Vagina (tissue), 2 donors: Measurements from ENCODE around the gene CD70. TPM values are rescaled to one million over a fixed set of nuclear protein-coding genes. Genes with fewer than 3 reads are reported as not detected.

Experiments used
- DNase-seq, 2 donors: peaks; one replicate each; pipeline ENCODE4 v3.0.0-alpha.2; 2017; ENCODE audit errors: extremely low spot score in 2 of 2
- H3K27ac ChIP-seq: fragments of 200-600 bp; sonication (generic); one replicate; pipeline ENCODE4 v1.5.1; 2019
- H3K27me3 ChIP-seq: fragments of 200-600 bp; sonication (generic); one replicate; pipeline ENCODE4 v1.5.1; 2019
- H3K36me3 ChIP-seq, 2 donors: fragments of 200-600 bp; sonication (generic); one replicate each; pipeline ENCODE4 v1.5.1; 2017 to 2019
- H3K4me1 ChIP-seq: fragments of 200-600 bp; sonication (generic); one replicate; pipeline ENCODE4 v1.5.1; 2019
- H3K4me3 ChIP-seq, 2 donors: fragments of 200-600 bp; sonication (generic); 1 replicate in 1 of 2; 2 replicates in 1 of 2; pipeline ENCODE4 v1.5.1; 2016 to 2019
- H3K9me3 ChIP-seq: fragments of 200-600 bp; sonication (generic); one replicate; pipeline ENCODE4 v1.5.1; 2019
- POLR2A ChIP-seq, 2 donors: fragments of 450-650 bp; IDR thresholded peaks; one replicate each; pipeline ENCODE4 v1.6.1; 2017; ENCODE audit warnings: antibody characterized with exemption in 2 of 2, mild to moderate bottlenecking in 2 of 2, moderate library complexity in 2 of 2
- POLR2AphosphoS5 ChIP-seq, 2 donors: sonication (generic); formaldehyde crosslinking; IDR thresholded peaks; one replicate each; pipeline ENCODE4 v1.9.0; 2017; ENCODE audit warnings: antibody characterized with exemption in 2 of 2, mild to moderate bottlenecking in 2 of 2, low read depth in 1 of 2; ENCODE audit not compliant: insufficient read depth in 1 of 2
- intact Hi-C: fragments of 100-400 bp; cut with DNase I; formaldehyde crosslinking; loops from one replicate; pipeline ENCODE4 v1.15.1; 2023
- total RNA-seq: library from RNA; depleted of rRNA; stranded (reverse); fragments of >200 nt; gene quantifications from one replicate; pipeline ENCODE4 v1.2.3, GENCODE V29; 2016
- TF ChIP-seq, protein P1 (sequence below), 3 experiments: fragments of 450-650 bp in 2 of 3; fragments of 200-600 bp in 1 of 3; sonication (generic) in 1 of 3; IDR thresholded peaks; one replicate each; pipeline ENCODE4 v1.5.1; 2017 to 2019; ENCODE audit warnings: antibody characterized with exemption in 3 of 3, mild to moderate bottlenecking in 2 of 3, moderate library complexity in 2 of 3

Gene CD70
- total RNA-seq, 1 donor from 2014 or later: not detected

DNA sequence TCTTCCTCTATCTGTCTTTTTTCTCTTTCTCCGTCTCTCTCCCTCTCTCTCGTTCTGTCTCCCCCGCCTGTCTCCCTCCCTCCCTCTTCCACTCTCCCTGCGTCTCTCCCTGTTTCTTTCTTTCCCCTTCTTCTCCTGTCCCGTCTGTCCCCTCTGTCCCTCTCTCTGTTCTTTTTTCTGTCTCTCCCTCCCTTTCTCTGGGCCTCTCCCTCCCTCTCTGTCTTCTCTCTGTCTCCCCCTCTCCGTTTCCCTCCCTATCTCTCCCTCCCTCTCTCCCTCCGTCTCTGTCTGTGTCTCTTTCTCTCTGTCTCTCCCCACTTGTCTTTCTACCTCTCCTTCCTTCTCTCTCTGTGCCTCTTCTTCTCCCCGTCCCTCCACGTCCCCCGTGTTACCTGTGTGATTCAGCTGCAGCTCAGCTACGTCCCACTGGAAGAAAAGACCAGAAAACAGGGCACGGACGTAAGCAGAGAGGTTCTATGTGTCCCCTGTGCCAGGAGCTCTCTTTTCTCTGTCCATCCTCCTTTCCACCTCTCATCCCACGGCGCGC, 1.2 kb downstream of the CD70 start:
- TF ChIP-seq POLR2AphosphoS5 (IDR thresholded peaks at IDR 0.05; ENCODE audit: insufficient read depth in 1 of 2, low read depth in 1 of 2): no peak
- TF ChIP-seq POLR2A (IDR thresholded peaks at IDR 0.05): no peak
- TF ChIP-seq, protein P1, sequence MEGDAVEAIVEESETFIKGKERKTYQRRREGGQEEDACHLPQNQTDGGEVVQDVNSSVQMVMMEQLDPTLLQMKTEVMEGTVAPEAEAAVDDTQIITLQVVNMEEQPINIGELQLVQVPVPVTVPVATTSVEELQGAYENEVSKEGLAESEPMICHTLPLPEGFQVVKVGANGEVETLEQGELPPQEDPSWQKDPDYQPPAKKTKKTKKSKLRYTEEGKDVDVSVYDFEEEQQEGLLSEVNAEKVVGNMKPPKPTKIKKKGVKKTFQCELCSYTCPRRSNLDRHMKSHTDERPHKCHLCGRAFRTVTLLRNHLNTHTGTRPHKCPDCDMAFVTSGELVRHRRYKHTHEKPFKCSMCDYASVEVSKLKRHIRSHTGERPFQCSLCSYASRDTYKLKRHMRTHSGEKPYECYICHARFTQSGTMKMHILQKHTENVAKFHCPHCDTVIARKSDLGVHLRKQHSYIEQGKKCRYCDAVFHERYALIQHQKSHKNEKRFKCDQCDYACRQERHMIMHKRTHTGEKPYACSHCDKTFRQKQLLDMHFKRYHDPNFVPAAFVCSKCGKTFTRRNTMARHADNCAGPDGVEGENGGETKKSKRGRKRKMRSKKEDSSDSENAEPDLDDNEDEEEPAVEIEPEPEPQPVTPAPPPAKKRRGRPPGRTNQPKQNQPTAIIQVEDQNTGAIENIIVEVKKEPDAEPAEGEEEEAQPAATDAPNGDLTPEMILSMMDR (IDR thresholded peaks at IDR 0.05): no peak
- no peak for DNase-seq
- H3K36me3 ChIP-seq: no peaks in the 10 kb centered on the region
- no peaks in the 10 kb centered on the region for H3K27me3 ChIP-seq
- peaks cover 14% of the 10 kb centered on the region for H3K4me1 ChIP-seq
- intact Hi-C loops: no loop called here
- H3K4me3 ChIP-seq: no peak overlapping the region
- H3K27ac ChIP-seq: no peak overlapping the region
- H3K9me3 ChIP-seq: no peaks in the 10 kb centered on the region

DNA sequence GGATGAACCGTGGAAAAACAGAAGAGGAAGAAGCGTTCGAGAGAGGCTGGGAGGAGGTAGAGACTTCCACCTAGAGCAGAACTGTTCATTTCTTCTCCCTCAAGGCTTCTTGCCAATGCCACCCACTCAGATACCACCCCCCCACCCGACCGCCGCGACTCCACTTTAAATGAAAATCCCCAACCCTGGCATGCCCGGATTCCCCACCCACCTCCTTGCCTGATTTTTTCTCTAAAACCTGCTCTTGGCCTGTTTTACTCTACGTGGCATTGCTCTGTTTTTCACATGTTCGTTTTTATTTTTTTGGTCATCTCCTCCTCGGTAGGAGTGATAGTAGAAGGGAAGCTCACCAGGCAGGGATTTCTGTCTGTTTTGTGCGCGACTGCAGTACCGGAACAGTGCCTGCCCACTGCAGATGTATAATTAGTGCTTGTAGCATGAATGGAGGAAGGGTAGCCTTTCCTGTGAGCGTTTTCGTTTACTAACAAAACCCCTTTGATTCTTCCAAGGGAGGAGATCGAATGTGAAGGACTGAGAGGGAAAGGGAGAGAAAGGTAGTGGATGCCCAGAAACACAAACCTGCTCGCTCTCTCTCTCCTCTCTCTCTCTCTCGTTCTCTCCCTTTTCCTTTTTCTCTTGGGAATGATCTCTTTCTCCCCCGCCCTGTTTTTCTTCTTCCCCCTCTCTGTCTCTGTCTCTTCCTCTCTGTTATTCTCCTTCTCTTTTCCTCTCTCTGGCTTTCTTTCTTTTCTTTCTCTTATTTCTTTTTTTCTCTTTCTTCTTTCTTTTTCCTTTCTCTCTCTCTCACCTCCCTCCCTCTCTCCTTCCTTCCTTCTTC, 2.2 kb downstream of the CD70 start:
- Histone ChIP-seq H3K36me3 (no peaks in the 10 kb centered on the region), H3K27ac (no peak overlapping the region), H3K4me1 (peaks cover 14% of the 10 kb centered on the region), H3K9me3 (no peaks in the 10 kb centered on the region), H3K4me3 (no peak overlapping the region), H3K27me3 (no peaks in the 10 kb centered on the region)
- DNase-seq: no peak
- intact Hi-C loops: no loop called here
- TF ChIP-seq, protein P1 (IDR thresholded peaks at IDR 0.05): no peak
- no peak for TF ChIP-seq POLR2A (IDR thresholded peaks at IDR 0.05)
- no peak for TF ChIP-seq POLR2AphosphoS5 (IDR thresholded peaks at IDR 0.05; ENCODE audit: insufficient read depth in 1 of 2, low read depth in 1 of 2)

DNA sequence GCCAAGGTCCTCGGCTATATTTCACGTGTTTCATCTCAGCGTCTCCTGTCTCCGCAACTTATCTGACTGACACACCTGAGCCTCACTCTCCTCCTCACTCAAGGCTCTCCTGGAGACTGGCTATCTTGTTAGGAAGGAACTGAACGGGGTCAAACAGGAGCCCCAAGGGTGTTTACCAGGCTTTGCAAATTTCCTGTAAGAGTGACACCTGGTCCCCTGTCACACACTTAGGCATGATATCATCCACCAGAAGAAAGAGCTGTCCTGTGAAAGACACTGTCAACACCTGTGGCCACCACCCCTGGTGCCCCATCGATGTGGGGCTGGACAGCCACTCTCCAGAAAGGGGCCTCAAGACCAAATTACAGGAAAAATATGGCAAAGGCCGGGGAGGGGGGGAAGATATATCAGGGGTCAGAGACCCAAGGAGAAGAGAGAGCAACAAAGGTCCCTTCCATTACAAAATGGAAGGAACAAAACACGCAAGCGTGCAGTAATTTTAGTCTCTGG, 2.9 kb downstream of the CD70 start:
- intact Hi-C loops: no loop called here
- no peak overlapping the region for H3K27ac ChIP-seq
- H3K36me3 ChIP-seq: no peaks in the 10 kb centered on the region
- no peak for DNase-seq
- H3K4me1 ChIP-seq: peaks cover 14% of the 10 kb centered on the region
- no peak overlapping the region for H3K4me3 ChIP-seq
- no peak for TF ChIP-seq POLR2AphosphoS5 (IDR thresholded peaks at IDR 0.05; ENCODE audit: insufficient read depth in 1 of 2, low read depth in 1 of 2)
- TF ChIP-seq, protein P1 (IDR thresholded peaks at IDR 0.05): no peak
- no peaks in the 10 kb centered on the region for H3K9me3 ChIP-seq
- H3K27me3 ChIP-seq: no peaks in the 10 kb centered on the region

DNA sequence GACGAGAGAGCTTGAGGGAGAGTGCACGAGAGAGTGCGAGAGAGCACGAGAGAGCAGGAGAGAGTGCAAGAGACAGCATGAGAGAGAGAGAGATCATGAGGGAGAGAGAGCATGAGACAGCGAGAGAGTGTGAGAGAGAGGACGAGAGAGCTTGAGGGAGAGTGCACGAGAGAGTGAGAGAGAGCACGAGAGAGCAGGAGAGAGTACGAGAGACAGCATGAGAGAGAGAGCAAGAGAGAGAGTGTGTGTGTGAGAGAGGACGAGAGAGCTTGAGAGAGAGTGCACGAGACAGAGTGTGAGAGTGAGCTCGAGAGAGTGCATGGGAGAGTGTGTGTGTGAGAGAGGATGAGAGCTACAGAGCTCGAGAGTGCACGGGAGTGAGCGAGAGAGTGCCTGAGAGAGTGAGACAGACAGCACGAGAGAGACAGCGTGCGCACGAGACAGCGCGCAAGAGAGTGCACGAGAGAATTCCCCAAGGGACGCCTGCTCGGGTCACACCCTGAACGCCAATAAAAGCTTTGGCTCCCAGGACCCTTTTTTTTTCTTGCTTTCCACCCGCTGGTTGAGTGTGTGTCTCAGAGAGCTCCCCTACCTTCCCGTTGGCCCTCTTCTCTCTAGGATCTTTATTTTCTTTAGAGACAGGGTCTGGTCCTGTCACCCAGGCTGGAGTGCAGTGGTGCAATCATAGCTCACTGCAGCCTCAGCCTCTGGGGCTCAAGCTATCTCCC, 3.7 kb downstream of the CD70 start:
- no peak overlapping the region for H3K4me3 ChIP-seq
- intact Hi-C loops: no loop called here
- TF ChIP-seq POLR2AphosphoS5 (IDR thresholded peaks at IDR 0.05; ENCODE audit: insufficient read depth in 1 of 2, low read depth in 1 of 2): no peak
- no peak for TF ChIP-seq POLR2A (IDR thresholded peaks at IDR 0.05)
- TF ChIP-seq, protein P1 (IDR thresholded peaks at IDR 0.05): no peak

More for the DNA sequence above, 3.7 kb downstream of the CD70 start:
- no peak overlapping the region for H3K27ac ChIP-seq
- no peaks in the 10 kb centered on the region for H3K36me3 ChIP-seq
- H3K4me1 ChIP-seq: peaks cover 14% of the 10 kb centered on the region
- H3K27me3 ChIP-seq: no peaks in the 10 kb centered on the region
- no peak for DNase-seq
- no peaks in the 10 kb centered on the region for H3K9me3 ChIP-seq
